HepG2 (cell line): ENCODE results near the gene CMTM4. TPM values are rescaled to one million over a fixed set of nuclear protein-coding genes. Genes with fewer than 3 reads are reported as not detected.
A peak's percentile ranks its signal among the peaks of the same experiment; 100 is the strongest.

Experiments used
- ATAC-seq: fragments of 200-7000 bp; cut with Tn5 transposase; 3 replicates; pipeline ENCODE4 v1.9.1; 2020; ENCODE audit warnings: mild to moderate bottlenecking, moderate library complexity
- BruUV-seq: library from RNA; stranded (reverse); fragments of 400-500 nt; replicated peaks from 2 replicates; lab custom pipeline; 2021; lab: Mats Ljungman, UMichigan
- CTCF ChIA-PET: fragments of 300-600 bp; formaldehyde crosslinking; extraction: SDS; loops from one replicate; lab custom pipeline; 2021; ENCODE audit warnings: low total read pairs, inconsistent platforms, low intra/inter-chr PET ratio; lab: Yijun Ruan, JAX
- POLR2A ChIA-PET: fragments of 350-600 bp; sonication (Branson Sonifier 250); formaldehyde crosslinking; loops from one replicate; lab custom pipeline; 2020; ENCODE audit warnings: antibody characterized with exemption, inconsistent platforms; lab: Yijun Ruan, JAX
- DNase-seq: peaks from one replicate; pipeline ENCODE4 v3.0.0-alpha.2; 2015; ENCODE audit warnings: low spot score
- FAIRE-seq: peaks from 3 replicates; lab custom pipeline; 2011; peaks lifted over from hg19 to GRCh38; lab: Jason Lieb, UNC
- H2AFZ ChIP-seq: one replicate; pipeline ENCODE4 v1.6.1; 2011; ENCODE audit warnings: low read length, inconsistent platforms
- H3K27ac ChIP-seq: fragments of 300-600 bp; 3 replicates; pipeline ENCODE4 v1.8.0; 2011; ENCODE audit warnings: mixed run types, mild to moderate bottlenecking, mixed read lengths, low read length, inconsistent platforms; ENCODE audit not compliant: insufficient read depth; ENCODE audit errors: extremely low read length
- H3K27me3 ChIP-seq, 2 experiments: fragments of 200-600 bp in 1 of 2; 2 replicates in 1 of 2; 3 replicates in 1 of 2; pipeline versions ENCODE4 v1.6.0 to v1.8.0; 2011; ENCODE audit warnings: low read length in 2 of 2, mild to moderate bottlenecking in 2 of 2, moderate library complexity in 2 of 2, inconsistent platforms in 1 of 2; ENCODE audit not compliant: insufficient read depth in 2 of 2, control insufficient read depth in 1 of 2
- H3K36me3 ChIP-seq, 2 experiments: fragments of 200-600 bp in 1 of 2; replicated peaks in 1 of 2; 2 replicates in 1 of 2; 3 replicates in 1 of 2; pipeline versions ENCODE4 v1.5.1 to v1.8.0; 2011; ENCODE audit warnings: low read length in 2 of 2, inconsistent platforms in 1 of 2; ENCODE audit not compliant: insufficient read depth in 2 of 2, control insufficient read depth in 1 of 2
- H3K4me1 ChIP-seq: 2 replicates; pipeline ENCODE4 v1.5.1; 2012; ENCODE audit warnings: low read length, inconsistent platforms; ENCODE audit not compliant: insufficient read depth
- H3K4me2 ChIP-seq: 2 replicates; pipeline ENCODE4 v1.6.0; 2011; ENCODE audit warnings: low read depth, low read length, inconsistent platforms
- H3K4me3 ChIP-seq, 3 experiments: fragments of 200-600 bp in 1 of 3; sonication (generic), shearing (Covaris generic) in 1 of 3; replicated peaks in 1 of 3; 2 replicates each; pipeline ENCODE4 v1.5.1; 2011 to 2016; ENCODE audit warnings: low read length in 3 of 3, inconsistent platforms in 2 of 3, low read depth in 2 of 3, mild to moderate bottlenecking in 2 of 3, control low read depth in 1 of 3, mixed read lengths in 1 of 3; ENCODE audit not compliant: insufficient read depth in 1 of 3
- H3K79me2 ChIP-seq: one replicate; pipeline ENCODE4 v1.6.1; 2011; ENCODE audit warnings: low read length, inconsistent platforms; ENCODE audit not compliant: insufficient read depth
- H3K9ac ChIP-seq: 2 replicates; pipeline ENCODE4 v1.6.0; 2011; ENCODE audit warnings: mild to moderate bottlenecking, low read depth, low read length, inconsistent platforms; ENCODE audit not compliant: insufficient read depth
- H3K9me3 ChIP-seq: 2 replicates; pipeline ENCODE4 v1.5.1; 2012; ENCODE audit warnings: mild to moderate bottlenecking, low read length
- H4K20me1 ChIP-seq: 2 replicates; pipeline ENCODE4 v1.6.0; 2011; ENCODE audit warnings: inconsistent platforms, mild to moderate bottlenecking, low read length, moderate library complexity; ENCODE audit not compliant: insufficient read depth
- PRDM15 ChIP-seq: sonication (generic); formaldehyde crosslinking; IDR thresholded peaks from 2 replicates; pipeline ENCODE4 v1.4.0; 2020; ENCODE audit warnings: missing genetic modification reagents
- ZBTB4 ChIP-seq: sonication (generic); formaldehyde crosslinking; IDR thresholded peaks from 2 replicates; pipeline ENCODE4 v1.4.0; 2020; ENCODE audit warnings: missing genetic modification reagents, mild to moderate bottlenecking, borderline replicate concordance
- ZBTB7B ChIP-seq: sonication (generic); formaldehyde crosslinking; IDR thresholded peaks from 2 replicates; pipeline ENCODE4 v1.4.0; 2020; ENCODE audit warnings: missing genetic modification reagents
- ZNF496 ChIP-seq: sonication (generic); formaldehyde crosslinking; IDR thresholded peaks from 2 replicates; pipeline ENCODE4 v1.8.1; 2023; ENCODE audit warnings: mild to moderate bottlenecking, moderate library complexity, missing genetic modification reagents; ENCODE audit not compliant: insufficient replicate concordance
- WGBS: methylation state at CpG from one replicate; pipeline ENCODE4 v1.1.6; 2017; ENCODE audit warnings: low lambda C conversion rate; 5-methylcytosine and 5-hydroxymethylcytosine counted together
- in situ Hi-C: cut with HindIII; loops from 2 replicates; pipeline ENCODE4 v1.10.0; 2017; ENCODE audit warnings: low pct_unique_long_range_greater_than_20kb; ENCODE audit not compliant: extremely low pct_ligation_motif_present
- intact Hi-C: fragments of 100-400 bp; cut with micrococcal nuclease; formaldehyde crosslinking; loops from one replicate; pipeline ENCODE4 v1.10.0; 2022; ENCODE audit not compliant: unreplicated experiment
- polyA plus RNA-seq, 8 experiments: library from polyadenylated mRNA; depleted of rRNA in 3 of 8; stranded (reverse) in 7 of 8; unstranded in 1 of 8; fragments of >200 nt; fragmentation: Illumina TruSeq in 4 of 8; extraction: Trizol in 4 of 8; gene quantifications; 2 replicates each; pipeline versions ENCODE4 v1.2.1 to v1.2.3, GENCODE V29; 2011 to 2016; ENCODE audit warnings: low read depth in 4 of 8, missing spikeins in 1 of 8, mixed read lengths in 1 of 8; ENCODE audit not compliant: insufficient read depth in 1 of 8
- total RNA-seq, 5 experiments: library from RNA; depleted of rRNA; stranded (reverse); fragments of >200 nt; fragmentation: Illumina TruSeq; extraction: Trizol; gene quantifications; 2 replicates each; pipeline ENCODE4 v1.2.3, GENCODE V29; 2016; ENCODE audit warnings: low read depth in 1 of 5
- TF ChIP-seq, protein P1 (sequence below): sonication (generic); formaldehyde crosslinking; IDR thresholded peaks from 2 replicates; pipeline ENCODE4 v1.5.0; 2020; ENCODE audit warnings: missing genetic modification reagents, mild to moderate bottlenecking, borderline replicate concordance
- TF ChIP-seq, protein P2 (sequence below): sonication (generic); formaldehyde crosslinking; IDR thresholded peaks from 2 replicates; pipeline ENCODE4 v1.5.1; 2020; ENCODE audit warnings: mild to moderate bottlenecking, missing genetic modification reagents, moderate library complexity

Gene CMTM4
- total and polyA plus RNA-seq, 2 of the 13 experiments (the other 11 are each of a cell fraction or from before 2014, with no cell fraction given): 32.0 to 36.3 TPM

DNA sequence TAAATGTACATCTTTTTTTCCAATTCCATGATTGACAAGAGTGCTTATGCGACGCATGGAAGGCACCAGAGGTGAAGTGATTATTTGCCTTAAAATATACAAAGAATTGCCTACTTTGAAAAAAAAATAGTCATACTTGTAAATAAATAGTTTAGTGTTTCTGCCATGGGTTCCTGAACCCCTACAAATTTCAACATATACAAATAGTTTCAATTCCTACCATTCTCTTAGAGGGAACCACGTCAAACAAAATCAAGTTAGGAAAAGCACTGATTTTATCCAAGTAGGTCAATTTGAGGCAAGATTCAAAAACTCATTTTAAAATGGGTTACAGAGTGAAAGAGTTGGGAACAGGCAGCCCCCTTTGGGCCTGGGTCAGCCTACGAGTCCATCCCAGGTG, 80.4 kb downstream of the CMTM4 start:
- ChIA-PET POLR2A (no interaction called here), CTCF (no interaction called here)
- H3K9me3 ChIP-seq: no peaks in the 10 kb centered on the region
- H3K9ac ChIP-seq: no peak overlapping the region
- H4K20me1 ChIP-seq: no peaks in the 10 kb centered on the region
- H3K4me2 ChIP-seq: no peak overlapping the region
- no peak for FAIRE-seq
- H3K27ac ChIP-seq: peak overlapping the region; percentile 0
- BruUV-seq: no TSS peak
- in situ Hi-C loops (no loop called here), intact Hi-C loops (no loop called here)
- no peaks in the 10 kb centered on the region for H3K79me2 ChIP-seq
- peaks cover 36% of the 10 kb centered on the region for H3K4me1 ChIP-seq
- H2AFZ ChIP-seq: no peak overlapping the region
- H3K4me3 ChIP-seq: no peak overlapping the region
- DNase-seq: no peak
- H3K36me3 ChIP-seq: peaks cover 7 to 31% of the 10 kb centered on the region in 2 experiments
- no peak for TF ChIP-seq ZBTB4 (CRISPR knock-in tag)
- TF ChIP-seq, protein P1, sequence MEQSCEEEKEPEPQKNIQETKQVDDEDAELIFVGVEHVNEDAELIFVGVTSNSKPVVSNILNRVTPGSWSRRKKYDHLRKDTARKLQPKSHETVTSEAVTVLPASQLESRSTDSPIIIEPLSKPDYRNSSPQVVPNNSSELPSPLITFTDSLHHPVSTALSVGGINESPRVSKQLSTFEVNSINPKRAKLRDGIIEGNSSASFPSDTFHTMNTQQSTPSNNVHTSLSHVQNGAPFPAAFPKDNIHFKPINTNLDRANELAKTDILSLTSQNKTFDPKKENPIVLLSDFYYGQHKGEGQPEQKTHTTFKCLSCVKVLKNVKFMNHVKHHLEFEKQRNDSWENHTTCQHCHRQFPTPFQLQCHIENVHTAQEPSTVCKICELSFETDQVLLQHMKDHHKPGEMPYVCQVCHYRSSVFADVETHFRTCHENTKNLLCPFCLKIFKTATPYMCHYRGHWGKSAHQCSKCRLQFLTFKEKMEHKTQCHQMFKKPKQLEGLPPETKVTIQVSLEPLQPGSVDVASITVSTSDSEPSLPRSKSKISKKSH (CRISPR knock-in tag): no peak
- no peak for TF ChIP-seq ZNF496 (CRISPR knock-in tag)
- TF ChIP-seq ZBTB7B (CRISPR knock-in tag): no peak
- no peak for TF ChIP-seq PRDM15 (CRISPR knock-in tag)
- TF ChIP-seq, protein P2, sequence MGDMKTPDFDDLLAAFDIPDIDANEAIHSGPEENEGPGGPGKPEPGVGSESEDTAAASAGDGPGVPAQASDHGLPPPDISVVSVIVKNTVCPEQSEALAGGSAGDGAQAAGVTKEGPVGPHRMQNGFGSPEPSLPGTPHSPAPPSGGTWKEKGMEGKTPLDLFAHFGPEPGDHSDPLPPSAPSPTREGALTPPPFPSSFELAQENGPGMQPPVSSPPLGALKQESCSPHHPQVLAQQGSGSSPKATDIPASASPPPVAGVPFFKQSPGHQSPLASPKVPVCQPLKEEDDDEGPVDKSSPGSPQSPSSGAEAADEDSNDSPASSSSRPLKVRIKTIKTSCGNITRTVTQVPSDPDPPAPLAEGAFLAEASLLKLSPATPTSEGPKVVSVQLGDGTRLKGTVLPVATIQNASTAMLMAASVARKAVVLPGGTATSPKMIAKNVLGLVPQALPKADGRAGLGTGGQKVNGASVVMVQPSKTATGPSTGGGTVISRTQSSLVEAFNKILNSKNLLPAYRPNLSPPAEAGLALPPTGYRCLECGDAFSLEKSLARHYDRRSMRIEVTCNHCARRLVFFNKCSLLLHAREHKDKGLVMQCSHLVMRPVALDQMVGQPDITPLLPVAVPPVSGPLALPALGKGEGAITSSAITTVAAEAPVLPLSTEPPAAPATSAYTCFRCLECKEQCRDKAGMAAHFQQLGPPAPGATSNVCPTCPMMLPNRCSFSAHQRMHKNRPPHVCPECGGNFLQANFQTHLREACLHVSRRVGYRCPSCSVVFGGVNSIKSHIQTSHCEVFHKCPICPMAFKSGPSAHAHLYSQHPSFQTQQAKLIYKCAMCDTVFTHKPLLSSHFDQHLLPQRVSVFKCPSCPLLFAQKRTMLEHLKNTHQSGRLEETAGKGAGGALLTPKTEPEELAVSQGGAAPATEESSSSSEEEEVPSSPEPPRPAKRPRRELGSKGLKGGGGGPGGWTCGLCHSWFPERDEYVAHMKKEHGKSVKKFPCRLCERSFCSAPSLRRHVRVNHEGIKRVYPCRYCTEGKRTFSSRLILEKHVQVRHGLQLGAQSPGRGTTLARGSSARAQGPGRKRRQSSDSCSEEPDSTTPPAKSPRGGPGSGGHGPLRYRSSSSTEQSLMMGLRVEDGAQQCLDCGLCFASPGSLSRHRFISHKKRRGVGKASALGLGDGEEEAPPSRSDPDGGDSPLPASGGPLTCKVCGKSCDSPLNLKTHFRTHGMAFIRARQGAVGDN: no peak
- 99% methylated on average over 4 of the region's 4 CpGs for WGBS
- ATAC-seq: no peak
- H3K27me3 ChIP-seq: no peaks in the 10 kb centered on the region
